HG03135 (cell line): Measurements from ENCODE around the gene PREX1.

Experiments used
- ATAC-seq: cut with Tn5 transposase; IDR thresholded peaks from one replicate; pipeline ENCODE4 v1.9.1; 2021; ENCODE audit warnings: mild to moderate bottlenecking, moderate library complexity; ENCODE audit not compliant: unreplicated experiment

The PREX1 gene

GRCh38 chr20:48826069-48826468 is 1.7 kb downstream of the PREX1 start:
- ATAC-seq = no peak

- no peak for ATAC-seq
Observed at GRCh38 chr20:48825566-48825920, 2.3 kb downstream of the PREX1 start.

- no peak for ATAC-seq
Observed at GRCh38 chr20:48824830-48825565, 2.8 kb downstream of the PREX1 start.

- ATAC-seq = no peak
Observed at GRCh38 chr20:48823960-48824498, 3.8 kb downstream of the PREX1 start.

- ATAC-seq = no peak
Observed at GRCh38 chr20:48823476-48823875, 4.3 kb downstream of the PREX1 start.

- no peak for ATAC-seq
Observed at GRCh38 chr20:48822879-48823385, 4.9 kb downstream of the PREX1 start.

- ATAC-seq = no peak
Observed at GRCh38 chr20:48822178-48822577, 5.6 kb downstream of the PREX1 start.

GRCh38 chr20:48821261-48821920 is 6.4 kb downstream of the PREX1 start:
- no peak for ATAC-seq

- ATAC-seq = no peak
Observed at GRCh38 chr20:48820649-48820973, 7.2 kb downstream of the PREX1 start.

GRCh38 chr20:48819821-48820648 is 7.8 kb downstream of the PREX1 start:
- no peak for ATAC-seq

- ATAC-seq = no peak
Observed at GRCh38 chr20:48819089-48819488, 8.7 kb downstream of the PREX1 start.

GRCh38 chr20:48818481-48818987 is 9.3 kb downstream of the PREX1 start:
- ATAC-seq = peak; percentile 51

GRCh38 chr20:48818031-48818370 is 9.8 kb downstream of the PREX1 start:
- no peak for ATAC-seq

GRCh38 chr20:48817367-48818030 is 10.3 kb downstream of the PREX1 start:
- ATAC-seq = no peak

GRCh38 chr20:48816282-48817205 is 11.3 kb downstream of the PREX1 start:
- ATAC-seq = no peak

- no peak for ATAC-seq
Observed at GRCh38 chr20:48815537-48815936, 12.3 kb downstream of the PREX1 start.

- ATAC-seq = no peak
Observed at GRCh38 chr20:48814633-48815032, 13.2 kb downstream of the PREX1 start.

- ATAC-seq = no peak
Observed at GRCh38 chr20:48813930-48814546, 13.8 kb downstream of the PREX1 start.

GRCh38 chr20:48813446-48813747 is 14.4 kb downstream of the PREX1 start:
- ATAC-seq = no peak
